Loucy (cell line): Measurements from ENCODE around the gene PI4KA.

ENCODE experiments used
- H2AFZ ChIP-seq: fragments of 200-600 bp; sonication (generic); 2 replicates; pipeline ENCODE4 v1.6.0; 2016; ENCODE audit warnings: antibody characterized with exemption, mild to moderate bottlenecking, low read length, moderate library complexity
- H3F3A ChIP-seq: fragments of 200-600 bp; 2 replicates; pipeline ENCODE4 v1.6.0; 2016; ENCODE audit warnings: antibody characterized with exemption, low read depth, mild to moderate bottlenecking
- H3K27me3 ChIP-seq: fragments of 200-600 bp; sonication (generic); 2 replicates; pipeline ENCODE4 v1.6.1; 2014; ENCODE audit warnings: low read length, mild to moderate bottlenecking; ENCODE audit not compliant: insufficient read depth, poor library complexity, severe bottlenecking
- H3K36me3 ChIP-seq: fragments of 200-600 bp; sonication (generic); 2 replicates; pipeline ENCODE4 v1.6.1; 2016; ENCODE audit warnings: low read length; ENCODE audit not compliant: insufficient read depth
- H3K4me1 ChIP-seq: fragments of 200-600 bp; sonication (generic); 2 replicates; pipeline ENCODE4 v1.5.1; 2014; ENCODE audit warnings: low read length, mild to moderate bottlenecking; ENCODE audit not compliant: insufficient read depth, poor library complexity, severe bottlenecking
- H3K4me2 ChIP-seq: fragments of 200-600 bp; sonication (generic); 2 replicates; pipeline ENCODE4 v1.6.0; 2014; ENCODE audit warnings: antibody characterized with exemption, low read length, low read depth, mild to moderate bottlenecking; ENCODE audit not compliant: poor library complexity, severe bottlenecking
- H3K4me3 ChIP-seq: fragments of 200-600 bp; sonication (generic); 2 replicates; pipeline ENCODE4 v1.5.1; 2014; ENCODE audit warnings: low read length, mild to moderate bottlenecking, mixed read lengths; ENCODE audit not compliant: poor library complexity, severe bottlenecking
- H3K79me2 ChIP-seq: fragments of 200-600 bp; sonication (generic); 2 replicates; pipeline ENCODE4 v1.6.1; 2014; ENCODE audit warnings: low read length; ENCODE audit not compliant: insufficient read depth
- H3K9ac ChIP-seq: fragments of 200-600 bp; sonication (generic); 2 replicates; pipeline ENCODE4 v1.6.0; 2014; ENCODE audit warnings: mild to moderate bottlenecking, low read depth, low read length, moderate library complexity; ENCODE audit not compliant: poor library complexity, severe bottlenecking
- H3K9me2 ChIP-seq: fragments of 200-600 bp; sonication (generic); replicated peaks from 2 replicates; pipeline ENCODE4 v1.6.1; 2016; ENCODE audit warnings: low read depth, low read length, mixed read lengths
- H3K9me3 ChIP-seq: fragments of 200-600 bp; sonication (generic); 2 replicates; pipeline ENCODE4 v1.6.1; 2014; ENCODE audit warnings: mild to moderate bottlenecking, antibody characterized with exemption, low read length, low read depth; ENCODE audit not compliant: insufficient read depth
- H4K20me1 ChIP-seq: fragments of 200-600 bp; sonication (generic); 2 replicates; pipeline ENCODE4 v1.6.0; 2014; ENCODE audit warnings: antibody characterized with exemption, low read length, mild to moderate bottlenecking; ENCODE audit not compliant: insufficient read depth, poor library complexity, severe bottlenecking
- EZH2phosphoT487 ChIP-seq: fragments of 200-600 bp; IDR thresholded peaks from 2 replicates; pipeline ENCODE4 v1.6.1; 2018; ENCODE audit warnings: antibody characterized with exemption, mild to moderate bottlenecking, moderate library complexity, borderline replicate concordance
- TF ChIP-seq, protein P1 (sequence below): fragments of 200-600 bp; sonication (generic); conservative IDR thresholded peaks from 2 replicates; pipeline ENCODE4 v1.5.1; 2014; ENCODE audit warnings: mild to moderate bottlenecking, antibody characterized with exemption, low read length

The PI4KA gene

DNA sequence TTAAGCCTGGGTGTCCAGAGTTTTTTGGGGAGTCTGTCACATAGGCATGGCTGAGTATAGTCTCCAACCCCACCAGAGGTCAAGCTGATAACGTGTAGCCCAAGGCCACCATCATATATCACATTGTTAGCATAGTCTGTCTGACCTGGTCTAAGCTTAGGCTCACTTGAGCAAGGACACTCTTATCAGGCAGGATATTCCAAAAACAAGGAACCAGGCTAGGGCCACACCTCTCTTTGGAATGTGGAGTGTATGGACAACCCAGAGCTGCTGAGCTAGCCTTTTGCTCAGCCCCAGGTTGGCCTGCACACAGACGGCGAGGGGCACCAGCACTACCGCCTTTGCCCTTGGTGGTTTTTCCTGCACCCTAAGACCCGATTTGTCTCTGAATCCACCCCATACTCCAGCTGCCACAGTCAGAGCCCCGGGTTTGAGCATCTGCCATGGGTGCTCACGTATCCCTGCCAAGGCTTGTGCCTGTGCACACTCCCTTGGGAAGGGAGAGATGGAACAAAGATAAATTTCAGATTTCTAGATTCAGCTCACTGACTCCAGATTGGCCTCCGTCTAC, 7.3 kb upstream of the PI4KA start:
- H3F3A ChIP-seq, result no peaks in the 10 kb centered on the region
- H3K9me3 ChIP-seq, result no peaks in the 10 kb centered on the region
- no peak overlapping the region for H3K9ac ChIP-seq
- no peaks in the 10 kb centered on the region for H4K20me1 ChIP-seq
- no peak overlapping the region for H3K4me2 ChIP-seq
- H2AFZ ChIP-seq, result no peak overlapping the region
- H3K36me3 ChIP-seq, result no peaks in the 10 kb centered on the region
- H3K4me1 ChIP-seq, result peaks cover 16% of the 10 kb centered on the region
- no peak for TF ChIP-seq EZH2phosphoT487
- TF ChIP-seq, protein P1, sequence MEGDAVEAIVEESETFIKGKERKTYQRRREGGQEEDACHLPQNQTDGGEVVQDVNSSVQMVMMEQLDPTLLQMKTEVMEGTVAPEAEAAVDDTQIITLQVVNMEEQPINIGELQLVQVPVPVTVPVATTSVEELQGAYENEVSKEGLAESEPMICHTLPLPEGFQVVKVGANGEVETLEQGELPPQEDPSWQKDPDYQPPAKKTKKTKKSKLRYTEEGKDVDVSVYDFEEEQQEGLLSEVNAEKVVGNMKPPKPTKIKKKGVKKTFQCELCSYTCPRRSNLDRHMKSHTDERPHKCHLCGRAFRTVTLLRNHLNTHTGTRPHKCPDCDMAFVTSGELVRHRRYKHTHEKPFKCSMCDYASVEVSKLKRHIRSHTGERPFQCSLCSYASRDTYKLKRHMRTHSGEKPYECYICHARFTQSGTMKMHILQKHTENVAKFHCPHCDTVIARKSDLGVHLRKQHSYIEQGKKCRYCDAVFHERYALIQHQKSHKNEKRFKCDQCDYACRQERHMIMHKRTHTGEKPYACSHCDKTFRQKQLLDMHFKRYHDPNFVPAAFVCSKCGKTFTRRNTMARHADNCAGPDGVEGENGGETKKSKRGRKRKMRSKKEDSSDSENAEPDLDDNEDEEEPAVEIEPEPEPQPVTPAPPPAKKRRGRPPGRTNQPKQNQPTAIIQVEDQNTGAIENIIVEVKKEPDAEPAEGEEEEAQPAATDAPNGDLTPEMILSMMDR, result no peak
- H3K79me2 ChIP-seq, result peaks cover 3% of the 10 kb centered on the region; the same call in 1 of the 2 replicates
- H3K4me3 ChIP-seq, result no peak overlapping the region
- H3K9me2 ChIP-seq, result no peaks in the 10 kb centered on the region
- H3K27me3 ChIP-seq, result no peaks in the 10 kb centered on the region

DNA sequence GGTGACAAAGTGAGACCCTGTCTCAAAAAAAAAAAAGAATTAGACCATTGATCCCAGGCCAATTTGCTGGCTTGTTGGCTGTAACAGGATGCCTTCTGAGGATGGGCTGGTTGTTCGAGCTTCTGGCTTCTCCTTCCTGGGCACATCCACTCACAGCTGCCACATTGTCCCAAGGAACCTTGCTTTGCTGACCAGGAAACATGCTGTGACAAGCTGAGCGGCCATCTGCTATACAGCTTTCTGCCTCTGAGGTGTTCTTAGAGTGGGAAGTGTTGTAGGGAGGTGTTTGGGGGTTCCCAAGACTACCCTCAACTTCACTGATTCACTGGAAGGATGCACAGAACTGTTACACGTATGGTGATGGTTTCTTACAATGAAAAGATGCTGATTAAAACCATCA, 6.7 kb upstream of the PI4KA start:
- Histone ChIP-seq H3K79me2 (peaks cover 9% of the 10 kb centered on the region; the same call in 1 of the 2 replicates), H3K4me3 (no peak overlapping the region), H4K20me1 (no peaks in the 10 kb centered on the region), H3F3A (no peaks in the 10 kb centered on the region), H3K36me3 (no peaks in the 10 kb centered on the region), H3K4me2 (no peak overlapping the region), H3K4me1 (peaks cover 16% of the 10 kb centered on the region), H3K9ac (no peak overlapping the region), H3K9me2 (no peaks in the 10 kb centered on the region), H3K9me3 (no peaks in the 10 kb centered on the region), H2AFZ (no peak overlapping the region), H3K27me3 (no peaks in the 10 kb centered on the region)
- TF ChIP-seq EZH2phosphoT487, result no peak
- TF ChIP-seq, protein P1, result no peak

DNA sequence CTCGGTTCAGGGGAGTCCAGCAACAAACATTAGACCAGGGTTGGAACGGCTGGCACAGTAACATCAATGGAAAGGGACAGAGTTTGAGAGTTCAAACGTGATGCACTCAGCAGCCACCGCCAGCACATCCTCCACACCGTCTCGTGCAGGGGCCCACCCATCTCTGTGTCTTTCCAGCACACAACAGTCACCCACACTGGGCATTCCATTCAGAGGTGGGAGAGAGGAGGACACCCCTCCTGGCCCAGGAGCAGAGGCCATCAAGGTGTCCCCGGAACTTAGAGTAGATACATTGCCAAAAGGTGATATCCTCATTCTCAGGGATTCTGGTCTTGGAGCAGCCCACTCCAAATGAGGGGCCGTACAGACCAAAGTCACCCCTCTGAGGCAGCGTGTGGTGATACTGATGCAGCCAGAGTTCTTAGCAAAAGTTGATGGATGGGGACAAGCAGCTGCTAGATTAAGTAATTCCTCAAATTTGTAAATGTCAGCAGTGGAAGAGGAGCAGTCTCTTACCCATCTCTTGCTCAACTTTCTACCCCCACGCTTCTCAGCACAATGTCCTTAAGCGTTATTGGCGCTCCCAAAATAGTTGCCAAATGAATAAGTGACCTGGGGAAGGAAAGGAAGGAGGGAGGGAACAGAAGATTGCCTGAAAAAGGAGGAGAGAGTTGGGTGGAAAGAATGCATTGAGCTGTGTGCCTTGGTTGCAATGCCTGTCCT, 5.7 kb upstream of the PI4KA start:
- no peak overlapping the region for H3K4me3 ChIP-seq
- peaks cover 19% of the 10 kb centered on the region for H3K79me2 ChIP-seq
- H3K27me3 ChIP-seq, result no peaks in the 10 kb centered on the region
- H3K9me3 ChIP-seq, result no peaks in the 10 kb centered on the region
- H3K9me2 ChIP-seq, result no peaks in the 10 kb centered on the region
- peaks cover 20% of the 10 kb centered on the region for H3K4me1 ChIP-seq
- no peak overlapping the region for H3K4me2 ChIP-seq
- TF ChIP-seq, protein P1, result no peak
- TF ChIP-seq EZH2phosphoT487, result no peak
- no peaks in the 10 kb centered on the region for H4K20me1 ChIP-seq
- H3F3A ChIP-seq, result no peaks in the 10 kb centered on the region
- H3K9ac ChIP-seq, result no peak overlapping the region
- H2AFZ ChIP-seq, result no peak overlapping the region
- H3K36me3 ChIP-seq, result no peaks in the 10 kb centered on the region
